ENCODE results near the gene HTR6.
"Not testable (repeated sequence)": the region's sequence is repeated elsewhere in the genome, so short reads cannot be mapped to it uniquely, and the experiment has no call there.

Gene HTR6

GRCh38 chr1:19664453-19665185 is at the start of gene HTR6:
Gene HTR6, plus strand, starts transcription at chr1:19664875. Its CDS starts 879 bp downstream, at chr1:19665754.
- peak; percentile 43 for DNase-seq (ENCODE audit: low spot score)
- FAIRE-seq = no peak

GRCh38 chr1:19615438-19615837 is 49.2 kb upstream of the HTR6 start:
- no peak for FAIRE-seq
- DNase-seq (ENCODE audit: low spot score) = no peak

- DNase-seq (ENCODE audit: low spot score) = no peak
- FAIRE-seq = no peak
Observed at GRCh38 chr1:19616489-19616888, 48.2 kb upstream of the HTR6 start.

- no peak for DNase-seq (ENCODE audit: low spot score)
- no peak for FAIRE-seq
Observed at GRCh38 chr1:19617376-19617775, 47.3 kb upstream of the HTR6 start.

- DNase-seq (ENCODE audit: low spot score) (no peak), FAIRE-seq (no peak)
Observed at GRCh38 chr1:19618428-19618827, 46.2 kb upstream of the HTR6 start.

- DNase-seq (ENCODE audit: low spot score) = no peak
- no peak for FAIRE-seq
Observed at GRCh38 chr1:19619697-19620384, 44.8 kb upstream of the HTR6 start.

GRCh38 chr1:19620786-19621185 is 43.9 kb upstream of the HTR6 start:
- no peak for FAIRE-seq
- DNase-seq (ENCODE audit: low spot score) = no peak

GRCh38 chr1:19621274-19621950 is 43.3 kb upstream of the HTR6 start:
- DNase-seq (ENCODE audit: low spot score) = no peak
- FAIRE-seq = no peak

- FAIRE-seq = no peak
Observed at GRCh38 chr1:19622204-19622603, 42.5 kb upstream of the HTR6 start.

GRCh38 chr1:19623523-19623922 is 41.2 kb upstream of the HTR6 start:
- DNase-seq (ENCODE audit: low spot score) (no peak), FAIRE-seq (no peak)

More at GRCh38 chr1:19622204-19622603, 42.5 kb upstream of the HTR6 start:
- no peak for DNase-seq (ENCODE audit: low spot score)

GRCh38 chr1:19625291-19625937 is 39.3 kb upstream of the HTR6 start:
- DNase-seq (ENCODE audit: low spot score) (no peak), FAIRE-seq (no peak)

GRCh38 chr1:19628879-19629278 is 35.8 kb upstream of the HTR6 start:
- DNase-seq (ENCODE audit: low spot score) (no peak), FAIRE-seq (no peak)

GRCh38 chr1:19629357-19629756 is 35.3 kb upstream of the HTR6 start:
- DNase-seq (ENCODE audit: low spot score) (no peak), FAIRE-seq (no peak)

GRCh38 chr1:19630192-19630591 is 34.5 kb upstream of the HTR6 start:
- DNase-seq (ENCODE audit: low spot score); FAIRE-seq: not testable (repeated sequence)

- no peak for FAIRE-seq
- no peak for DNase-seq (ENCODE audit: low spot score)
Observed at GRCh38 chr1:19630720-19631395, 33.8 kb upstream of the HTR6 start.

- FAIRE-seq (no peak), DNase-seq (ENCODE audit: low spot score) (no peak)
Observed at GRCh38 chr1:19632211-19632610, 32.5 kb upstream of the HTR6 start.

GRCh38 chr1:19633106-19633505 is 31.6 kb upstream of the HTR6 start:
- no peak for FAIRE-seq

GRCh38 chr1:19635064-19635463 is 29.6 kb upstream of the HTR6 start:
- FAIRE-seq; DNase-seq (ENCODE audit: low spot score): not testable (repeated sequence)

More at GRCh38 chr1:19633106-19633505, 31.6 kb upstream of the HTR6 start:
- DNase-seq (ENCODE audit: low spot score) = no peak

GRCh38 chr1:19635646-19636045 is 29.0 kb upstream of the HTR6 start:
- no peak for FAIRE-seq
- DNase-seq (ENCODE audit: low spot score) = no peak

GRCh38 chr1:19636065-19636464 is 28.6 kb upstream of the HTR6 start:
- FAIRE-seq (no peak), DNase-seq (ENCODE audit: low spot score) (no peak)

- not testable (repeated sequence) for DNase-seq (ENCODE audit: low spot score); FAIRE-seq
Observed at GRCh38 chr1:19636749-19637148, 27.9 kb upstream of the HTR6 start.

All from urothelium cell line (cell line).